Upper lobe of left lung (tissue), 6 donors: ENCODE data around the gene IER3. TPM values are rescaled to one million over a fixed set of nuclear protein-coding genes. Genes with fewer than 3 reads are reported as not detected.

Source experiments
- ATAC-seq, 2 donors: fragments of 200-7000 bp; cut with Tn5 transposase; one replicate each; pipeline ENCODE4 v1.9.1; 2022; ENCODE audit warnings: mild to moderate bottlenecking in 2 of 2, moderate library complexity in 2 of 2; ENCODE audit not compliant: low FRiP score in 2 of 2
- DNase-seq, 2 donors: peaks; one replicate each; pipeline ENCODE4 v3.0.0-alpha.2; 2019 to 2020
- H3K27ac ChIP-seq, 4 donors: fragments of 200-600 bp; sonication (generic); one replicate each; pipeline ENCODE4 v1.5.1; 2016 to 2019
- H3K27me3 ChIP-seq, 4 donors: fragments of 200-600 bp; sonication (generic); one replicate each; pipeline ENCODE4 v1.5.1; 2017 to 2019
- H3K36me3 ChIP-seq, 4 donors: fragments of 200-600 bp; sonication (generic); one replicate each; pipeline ENCODE4 v1.5.1; 2016 to 2019
- H3K4me1 ChIP-seq, 4 donors: fragments of 200-600 bp; sonication (generic); one replicate each; pipeline ENCODE4 v1.5.1; 2018 to 2019
- H3K4me3 ChIP-seq, 4 donors: fragments of 200-600 bp; sonication (generic); one replicate each; pipeline ENCODE4 v1.5.1; 2017 to 2019; ENCODE audit warnings: mild to moderate bottlenecking in 2 of 4, moderate library complexity in 1 of 4
- H3K9me3 ChIP-seq, 4 donors: fragments of 200-600 bp; sonication (generic); one replicate each; pipeline ENCODE4 v1.5.1; 2018 to 2019
- CTCF ChIP-seq, 6 experiments: fragments of 450-650 bp in 4 of 6; fragments of 200-600 bp in 2 of 6; sonication (generic) in 2 of 6; IDR thresholded peaks; one replicate each; pipeline ENCODE4 v1.5.1; 2016 to 2019; ENCODE audit warnings: antibody characterized with exemption in 6 of 6
- EP300 ChIP-seq, 4 donors: sonication (generic); formaldehyde crosslinking; IDR thresholded peaks; one replicate each; pipeline ENCODE4 v1.5.1; 2017; ENCODE audit warnings: antibody characterized with exemption in 4 of 4, control low read depth in 2 of 4
- POLR2A ChIP-seq, 4 donors: fragments of 450-650 bp; IDR thresholded peaks; one replicate each; pipeline ENCODE4 v1.5.1; 2016 to 2017; ENCODE audit warnings: antibody characterized with exemption in 4 of 4, mild to moderate bottlenecking in 2 of 4
- POLR2AphosphoS5 ChIP-seq, 2 donors: sonication (generic); formaldehyde crosslinking; IDR thresholded peaks; one replicate each; pipeline ENCODE4 v1.5.1; 2017; ENCODE audit warnings: antibody characterized with exemption in 2 of 2
- WGBS, 2 donors: methylation state at CpG; one replicate each; pipeline ENCODE4 v1.1.5; 2017 to 2018; 5-methylcytosine and 5-hydroxymethylcytosine counted together
- total RNA-seq, 6 donors: library from RNA; depleted of rRNA in 4 of 6; stranded (reverse); fragments of >200 nt in 4 of 6; gene quantifications; one replicate each; pipeline versions ENCODE4 v1.1.0 to v1.2.1, GENCODE V29; 2016 to 2021
- donor health status: DM: no; HTN: no; CAD: no; lungs with moderate emphysema.
- donor health status: DM: no; HTN: yes; CAD: no; lungs with severe emphysema.

IER3 gene
- total RNA-seq, 6 donors from 2014 or later: 4.2 to 61.1 (median 19.8) TPM

GRCh38 chr6:30749554-30750378 lies 5.4 kb upstream of the IER3 start:
- Histone ChIP-seq H3K4me3 (no peak overlapping the region), H3K27me3 (no peaks in the 10 kb centered on the region), H3K36me3 (no peaks in the 10 kb centered on the region), H3K27ac (peak overlapping the region in 2 of 4 donors; percentile 2 to 48), H3K9me3 (no peaks in the 10 kb centered on the region), H3K4me1 (peaks cover 25 to 45% (median 44%) of the 10 kb centered on the region in 4 donors)
- TF ChIP-seq POLR2A (IDR thresholded peaks at IDR 0.05) (no peak), POLR2AphosphoS5 (IDR thresholded peaks at IDR 0.05) (no peak), EP300 (IDR thresholded peaks at IDR 0.05) (no peak), CTCF (IDR thresholded peaks at IDR 0.05) (no peak)
- DNase-seq: no peak
- WGBS, 2 donors: 84 to 87% methylated on average over 11 to 12 of the region's 12 CpGs
- ATAC-seq: no peak

- H3K4me1 ChIP-seq: peaks cover 30 to 47% (median 46%) of the 10 kb centered on the region in 4 donors
- peak overlapping the region in 2 of 4 donors; percentile 23 to 48 for H3K27ac ChIP-seq
- TF ChIP-seq EP300 (IDR thresholded peaks at IDR 0.05) (no peak), CTCF (IDR thresholded peaks at IDR 0.05) (no peak), POLR2A (IDR thresholded peaks at IDR 0.05) (no peak)
- no peak overlapping the region for H3K4me3 ChIP-seq
- no peaks in the 10 kb centered on the region for H3K9me3 ChIP-seq
- no peaks in the 10 kb centered on the region for H3K36me3 ChIP-seq
- DNase-seq (no peak), ATAC-seq (no peak)
- no peaks in the 10 kb centered on the region for H3K27me3 ChIP-seq
- 71 to 74% methylated on average over 8 of the region's 8 CpGs for WGBS, 2 donors
Observed at GRCh38 chr6:30748851-30749540, 4.6 kb upstream of the IER3 start.

GRCh38 chr6:30747902-30748769 lies 3.8 kb upstream of the IER3 start:
- no peaks in the 10 kb centered on the region for H3K9me3 ChIP-seq
- DNase-seq: no peak
- H3K4me3 ChIP-seq: no peak overlapping the region
- H3K27ac ChIP-seq: peak overlapping the region in 3 of 4 donors; percentile 23 to 48 (median 28)
- no peaks in the 10 kb centered on the region for H3K36me3 ChIP-seq
- 47 to 60% methylated on average over 6 of the region's 6 CpGs for WGBS, 2 donors
- no peaks in the 10 kb centered on the region for H3K27me3 ChIP-seq
- no peak for ATAC-seq
- no peak for TF ChIP-seq POLR2A (IDR thresholded peaks at IDR 0.05)
- TF ChIP-seq EP300 (IDR thresholded peaks at IDR 0.05): no peak
- no peak for TF ChIP-seq POLR2AphosphoS5 (IDR thresholded peaks at IDR 0.05)
- TF ChIP-seq CTCF (IDR thresholded peaks at IDR 0.05): no peak
- peaks cover 33 to 54% (median 48%) of the 10 kb centered on the region in 4 donors for H3K4me1 ChIP-seq

GRCh38 chr6:30747300-30747687 lies 2.9 kb upstream of the IER3 start:
- Histone ChIP-seq H3K27ac (peak overlapping the region in 2 of 4 donors; percentile 23 to 48), H3K4me3 (no peak overlapping the region), H3K36me3 (no peaks in the 10 kb centered on the region), H3K9me3 (no peaks in the 10 kb centered on the region), H3K27me3 (no peaks in the 10 kb centered on the region), H3K4me1 (peaks cover 35 to 49% (median 41%) of the 10 kb centered on the region in 4 donors)
- TF ChIP-seq POLR2A (IDR thresholded peaks at IDR 0.05): no peak
- no peak for TF ChIP-seq CTCF (IDR thresholded peaks at IDR 0.05)
- TF ChIP-seq EP300 (IDR thresholded peaks at IDR 0.05): no peak
- TF ChIP-seq POLR2AphosphoS5 (IDR thresholded peaks at IDR 0.05): no peak
- 61 to 82% methylated on average over 1 of the region's 1 CpG for WGBS, 2 donors
- no peak for DNase-seq
- no peak for ATAC-seq
